Measurements from ENCODE around the gene ZNF224.
"Not testable (repeated sequence)": the region's sequence is repeated elsewhere in the genome, so short reads cannot be mapped to it uniquely, and the experiment has no call there.

The ZNF224 gene

GRCh38 chr19:44093931-44094765 lies at the start of gene ZNF224:
TSS of gene ZNF224 (plus strand) at chr19:44094361. CDS start at chr19:44097874, 3,513 bp downstream.
- peak; percentile 86 for DNase-seq

- DNase-seq = no peak
Measured at GRCh38 chr19:44050740-44051649, 43.2 kb upstream of the ZNF224 start.

GRCh38 chr19:44051650-44052402 lies 42.3 kb upstream of the ZNF224 start, which contains the start of gene ZNF223:
TSS of gene ZNF223 (plus strand) at chr19:44052036. CDS start at chr19:44055177, 3,141 bp downstream.
- no peak for DNase-seq

- no peak for DNase-seq
Measured at GRCh38 chr19:44055870-44056269, 38.3 kb upstream of the ZNF224 start.

- DNase-seq = no peak
Measured at GRCh38 chr19:44059229-44059628, 34.9 kb upstream of the ZNF224 start.

GRCh38 chr19:44061038-44061437 lies 33.1 kb upstream of the ZNF224 start:
- no peak for DNase-seq

- no peak for DNase-seq
Measured at GRCh38 chr19:44066305-44066704, 27.9 kb upstream of the ZNF224 start.

GRCh38 chr19:44069415-44069814 lies 24.7 kb upstream of the ZNF224 start:
- DNase-seq = no peak

GRCh38 chr19:44071824-44072542 lies 22.2 kb upstream of the ZNF224 start, which contains the start of gene ZNF284:
TSS of gene ZNF284 (plus strand) at chr19:44072159. CDS start at chr19:44076390, 4,231 bp downstream.
- peak; percentile 81 for DNase-seq

GRCh38 chr19:44072543-44073401 lies 21.4 kb upstream of the ZNF224 start:
- no peak for DNase-seq

- no peak for DNase-seq
Measured at GRCh38 chr19:44076325-44076724, 17.8 kb upstream of the ZNF224 start.

GRCh38 chr19:44092108-44092507 lies 2.1 kb upstream of the ZNF224 start:
- no peak for DNase-seq

GRCh38 chr19:44107751-44108150 lies 13.6 kb downstream of the ZNF224 start:
- DNase-seq = no peak

- DNase-seq = no peak
Measured at GRCh38 chr19:44109458-44109857, 15.3 kb downstream of the ZNF224 start.

GRCh38 chr19:44111910-44112463 lies 17.8 kb downstream of the ZNF224 start:
- no peak for DNase-seq

GRCh38 chr19:44112802-44113137 lies 18.6 kb downstream of the ZNF224 start:
- DNase-seq = no peak

GRCh38 chr19:44113138-44113783 lies 19.1 kb downstream of the ZNF224 start, which contains the start of gene ZNF225:
TSS of gene ZNF225 (plus strand) at chr19:44113399. CDS start at chr19:44115828, 2,429 bp downstream.
- DNase-seq = peak; percentile 86

GRCh38 chr19:44113784-44114390 lies 19.7 kb downstream of the ZNF224 start:
- DNase-seq = no peak

GRCh38 chr19:44121162-44121561 lies 27.0 kb downstream of the ZNF224 start:
- DNase-seq = not testable (repeated sequence)

- no peak for DNase-seq
Measured at GRCh38 chr19:44131955-44132354, 37.8 kb downstream of the ZNF224 start.

Measured in GDM1 (cell line).